ENCODE measurements around the gene PRR5L. TPM values are rescaled to one million over a fixed set of nuclear protein-coding genes. Genes with fewer than 3 reads are reported as not detected.

Gene PRR5L
- total and polyA plus RNA-seq, 7 donors, result 3.3 to 105 (median 11.9) TPM

GRCh38 chr11:36268337-36268985 is 27.6 kb upstream of the PRR5L start:
- no peaks in the 10 kb centered on the region for H3K4me1 ChIP-seq
- no peak overlapping the region for H3K27ac ChIP-seq
- H3K4me3 ChIP-seq, result no peak overlapping the region
- no peak for DNase-seq
- peaks cover 0 to 27% (median 17%) of the 10 kb centered on the region in 4 donors for H3K36me3 ChIP-seq
- 69 to 72% methylated on average over 8 of the region's 8 CpGs for WGBS, 2 donors
- no peaks in the 10 kb centered on the region for H3K9me3 ChIP-seq
- no peaks in the 10 kb centered on the region for H3K27me3 ChIP-seq
- intact Hi-C loops (cut with DNase I), result loop anchor here (5.0 kb wide), 1 partner anchor 446 kb away; no protein-coding TSS in a partner anchor
- TF ChIP-seq POLR2AphosphoS5 (IDR thresholded peaks at IDR 0.05) (no peak), EP300 (IDR thresholded peaks at IDR 0.05) (no peak), CTCF (IDR thresholded peaks at IDR 0.05) (no peak), POLR2A (IDR thresholded peaks at IDR 0.05) (no peak)

GRCh38 chr11:36270701-36271100 is 25.4 kb upstream of the PRR5L start:
- Histone ChIP-seq H3K9me3 (no peaks in the 10 kb centered on the region), H3K27me3 (no peaks in the 10 kb centered on the region), H3K36me3 (peaks cover 17 to 50% (median 36%) of the 10 kb centered on the region in 4 donors), H3K27ac (no peak overlapping the region), H3K4me1 (no peaks in the 10 kb centered on the region), H3K4me3 (no peak overlapping the region)
- no peak for DNase-seq
- WGBS, 2 donors, result 92 to 94% methylated on average over 9 of the region's 9 CpGs
- TF ChIP-seq POLR2A (IDR thresholded peaks at IDR 0.05), result no peak
- no peak for TF ChIP-seq EP300 (IDR thresholded peaks at IDR 0.05)
- TF ChIP-seq POLR2AphosphoS5 (IDR thresholded peaks at IDR 0.05), result no peak
- TF ChIP-seq CTCF (IDR thresholded peaks at IDR 0.05), result no peak
- intact Hi-C loops (cut with DNase I), result no loop called here

GRCh38 chr11:36271794-36272407 is 24.2 kb upstream of the PRR5L start:
- Histone ChIP-seq H3K9me3 (no peaks in the 10 kb centered on the region), H3K27ac (no peak overlapping the region), H3K27me3 (no peaks in the 10 kb centered on the region), H3K36me3 (peaks cover 17 to 62% (median 41%) of the 10 kb centered on the region in 4 donors), H3K4me3 (no peak overlapping the region), H3K4me1 (no peaks in the 10 kb centered on the region)
- TF ChIP-seq EP300 (IDR thresholded peaks at IDR 0.05) (no peak), POLR2AphosphoS5 (IDR thresholded peaks at IDR 0.05) (no peak), POLR2A (IDR thresholded peaks at IDR 0.05) (no peak), CTCF (IDR thresholded peaks at IDR 0.05) (no peak)
- no peak for DNase-seq
- WGBS, 2 donors, result 80 to 86% methylated on average over 5 of the region's 5 CpGs
- intact Hi-C loops (cut with DNase I), result no loop called here

- DNase-seq, result no peak
- WGBS, 2 donors, result 79 to 95% methylated on average over 3 of the region's 3 CpGs
- H3K4me1 ChIP-seq, result no peaks in the 10 kb centered on the region
- H3K27me3 ChIP-seq, result no peaks in the 10 kb centered on the region
- H3K9me3 ChIP-seq, result no peaks in the 10 kb centered on the region
- H3K27ac ChIP-seq, result no peak overlapping the region
- peaks cover 17 to 71% (median 41%) of the 10 kb centered on the region in 4 donors for H3K36me3 ChIP-seq
- no peak for TF ChIP-seq POLR2A (IDR thresholded peaks at IDR 0.05)
- TF ChIP-seq EP300 (IDR thresholded peaks at IDR 0.05), result no peak
- TF ChIP-seq CTCF (IDR thresholded peaks at IDR 0.05), result no peak
- no peak for TF ChIP-seq POLR2AphosphoS5 (IDR thresholded peaks at IDR 0.05)
- intact Hi-C loops (cut with DNase I), result no loop called here
- H3K4me3 ChIP-seq, result no peak overlapping the region
These were observed 23.0 kb upstream of the PRR5L start for GRCh38 chr11:36273110-36273509.

Data from sigmoid colon (tissue), 7 donors.